WTC11 (cell line): ENCODE measurements around the gene RAB8B. TPM values are rescaled to one million over a fixed set of nuclear protein-coding genes. Genes with fewer than 3 reads are reported as not detected.

Experiments
- ATAC-seq: fragments of 200-7000 bp; cut with Tn5 transposase; 2 replicates; pipeline ENCODE4 v1.10.0; 2021; ENCODE audit warnings: mild to moderate bottlenecking, moderate library complexity
- CTCF ChIA-PET: fragments of 300-600 bp; sonication (Branson Sonifier 250); formaldehyde crosslinking; loops from one replicate; lab custom pipeline; 2021; ENCODE audit warnings: antibody characterized with exemption; lab: Charles Lee
- POLR2A ChIA-PET: fragments of 350-600 bp; sonication (Branson Sonifier 250); formaldehyde crosslinking; loops from one replicate; lab custom pipeline; 2021; ENCODE audit warnings: antibody characterized with exemption; lab: Charles Lee
- DNase-seq: peaks from one replicate; pipeline ENCODE4 v3.0.0; 2021; ENCODE audit warnings: low spot score
- H3K27ac Mint-ChIP-seq: 2 replicates; pipeline ENCODE4 v1.8.0; 2021; ENCODE audit warnings: mixed read lengths
- H3K27me3 Mint-ChIP-seq: 2 replicates; pipeline ENCODE4 v1.8.0; 2021; ENCODE audit warnings: low read depth, mild to moderate bottlenecking, moderate library complexity, mixed read lengths
- H3K36me3 Mint-ChIP-seq: 2 replicates; pipeline ENCODE4 v1.8.0; 2021; ENCODE audit warnings: mixed read lengths
- H3K4me1 Mint-ChIP-seq: 2 replicates; pipeline ENCODE4 v1.8.0; 2022; ENCODE audit warnings: mixed read lengths
- H3K4me3 Mint-ChIP-seq: 2 replicates; pipeline ENCODE4 v1.8.0; 2021; ENCODE audit warnings: mild to moderate bottlenecking, moderate library complexity, mixed read lengths
- H3K9me3 Mint-ChIP-seq: 2 replicates; pipeline ENCODE4 v1.8.0; 2021; ENCODE audit warnings: mixed read lengths
- AFF4 ChIP-seq: sonication (generic); formaldehyde crosslinking; IDR thresholded peaks from 2 replicates; pipeline ENCODE4 v1.8.1; 2023; ENCODE audit warnings: mild to moderate bottlenecking, missing genetic modification reagents, borderline replicate concordance
- FOXJ3 ChIP-seq: sonication (generic); formaldehyde crosslinking; IDR thresholded peaks from 2 replicates; pipeline ENCODE4 v1.9.0; 2021; ENCODE audit warnings: missing genetic modification reagents, mild to moderate bottlenecking, borderline replicate concordance
- GABPB1 ChIP-seq: sonication (generic); formaldehyde crosslinking; IDR thresholded peaks from 2 replicates; pipeline ENCODE4 v1.8.1; 2023; ENCODE audit warnings: mild to moderate bottlenecking, missing genetic modification reagents
- GRHL2 ChIP-seq: fragments of 250-450 bp; sonication (Bioruptor Pico); IDR thresholded peaks from 2 replicates; pipeline ENCODE4 v1.8.0; 2022; ENCODE audit warnings: mild to moderate bottlenecking, moderate library complexity; ENCODE audit not compliant: insufficient replicate concordance, severe bottlenecking
- HMGXB4 ChIP-seq: sonication (generic); formaldehyde crosslinking; IDR thresholded peaks from 2 replicates; pipeline ENCODE4 v1.8.1; 2023; ENCODE audit warnings: mild to moderate bottlenecking, moderate library complexity, missing genetic modification reagents
- IRF2 ChIP-seq: sonication (generic); formaldehyde crosslinking; IDR thresholded peaks from 2 replicates; pipeline ENCODE4 v1.8.0; 2022; ENCODE audit warnings: low read depth, missing genetic modification reagents, borderline replicate concordance
- NR1H2 ChIP-seq: sonication (generic); formaldehyde crosslinking; IDR thresholded peaks from 2 replicates; pipeline ENCODE4 v1.9.0; 2021; ENCODE audit warnings: mild to moderate bottlenecking, moderate library complexity, missing genetic modification reagents
- PRDM15 ChIP-seq: sonication (generic); formaldehyde crosslinking; IDR thresholded peaks from 2 replicates; pipeline ENCODE4 v1.8.0; 2022; ENCODE audit warnings: missing genetic modification reagents
- TEAD4 ChIP-seq: sonication (generic); formaldehyde crosslinking; IDR thresholded peaks from 2 replicates; pipeline ENCODE4 v1.8.0; 2022; ENCODE audit warnings: mild to moderate bottlenecking, missing genetic modification reagents
- ZBTB43 ChIP-seq: sonication (generic); formaldehyde crosslinking; IDR thresholded peaks from 2 replicates; pipeline ENCODE4 v1.8.1; 2023; ENCODE audit warnings: mild to moderate bottlenecking, missing genetic modification reagents
- ZMAT4 ChIP-seq: fragments of 250-450 bp; sonication (Bioruptor Pico); IDR thresholded peaks from 2 replicates; pipeline ENCODE4 v1.9.0; 2021; ENCODE audit warnings: mild to moderate bottlenecking
- ZNF317 ChIP-seq: sonication (generic); formaldehyde crosslinking; IDR thresholded peaks from 2 replicates; pipeline ENCODE4 v1.8.1; 2023; ENCODE audit warnings: low read depth, mild to moderate bottlenecking, moderate library complexity, missing genetic modification reagents, borderline replicate concordance
- ZNF396 ChIP-seq: fragments of 250-450 bp; sonication (Bioruptor Pico); IDR thresholded peaks from 2 replicates; pipeline ENCODE4 v1.8.0; 2021; ENCODE audit warnings: mild to moderate bottlenecking, moderate library complexity, borderline replicate concordance
- ZNF425 ChIP-seq: fragments of 250-450 bp; sonication (Bioruptor Pico); conservative IDR thresholded peaks from 2 replicates; pipeline ENCODE4 v1.9.0; 2021; ENCODE audit warnings: mild to moderate bottlenecking
- total RNA-seq: library from RNA; stranded (reverse); gene quantifications from 3 replicates; pipeline ENCODE4 v1.2.3, GENCODE V29; 2021

Gene RAB8B
- total RNA-seq, 1 experiment from 2014 or later, result 32.5 TPM

GRCh38 chr15:63218100-63218808, 28.8 kb downstream of the RAB8B start:
- Mint-ChIP-seq H3K36me3 (no peaks in the 10 kb centered on the region), H3K4me3 (no peak overlapping the region), H3K27me3 (no peaks in the 10 kb centered on the region), H3K9me3 (no peaks in the 10 kb centered on the region), H3K4me1 (peaks cover 7% of the 10 kb centered on the region), H3K27ac (no peak overlapping the region)
- no peak for DNase-seq
- no peak for ATAC-seq
- ChIA-PET POLR2A (no interaction called here), CTCF (interaction anchor here (1.0 kb wide), 1 partner anchor 10 kb away, joined by 3 read pairs; no protein-coding TSS in a partner anchor)
- TF ChIP-seq GRHL2, result no peak
- TF ChIP-seq PRDM15 (CRISPR knock-in tag), result no peak
- TF ChIP-seq NR1H2 (CRISPR knock-in tag), result no peak
- no peak for TF ChIP-seq ZNF317 (CRISPR knock-in tag)

GRCh38 chr15:63219196-63219710, 29.8 kb downstream of the RAB8B start:
- Mint-ChIP-seq H3K4me3 (no peak overlapping the region), H3K36me3 (no peaks in the 10 kb centered on the region), H3K27me3 (no peaks in the 10 kb centered on the region), H3K4me1 (peaks cover 7% of the 10 kb centered on the region), H3K9me3 (no peaks in the 10 kb centered on the region), H3K27ac (no peak overlapping the region)
- DNase-seq (no peak), ATAC-seq (no peak)
- ChIA-PET CTCF (no interaction called here), POLR2A (no interaction called here)
- TF ChIP-seq IRF2 (CRISPR knock-in tag) (no peak), ZNF396 (no peak), PRDM15 (CRISPR knock-in tag) (no peak), TEAD4 (no peak), ZMAT4 (CRISPR knock-in tag) (no peak), HMGXB4 (CRISPR knock-in tag) (no peak), AFF4 (CRISPR knock-in tag) (no peak), ZBTB43 (CRISPR knock-in tag) (no peak), ZNF425 (no peak), FOXJ3 (CRISPR knock-in tag) (no peak), GABPB1 (CRISPR knock-in tag) (no peak)
